GM23338 (cell line): ENCODE results near the gene UBTF. TPM values are rescaled to one million over a fixed set of nuclear protein-coding genes. Genes with fewer than 3 reads are reported as not detected.

Experiments
- ATAC-seq: fragments of 200-7000 bp; cut with Tn5 transposase; 3 replicates; pipeline ENCODE4 v1.9.1; 2020
- DNase-seq: peaks from one replicate; pipeline ENCODE4 v3.0.0-alpha.2; 2015; ENCODE audit warnings: low spot score
- H2AFZ ChIP-seq: fragments of 200-600 bp; sonication (generic); 2 replicates; pipeline ENCODE4 v1.8.0; 2016; ENCODE audit warnings: antibody characterized with exemption, mild to moderate bottlenecking, moderate library complexity
- H3F3A ChIP-seq: fragments of 200-600 bp; sonication (generic); replicated peaks from 2 replicates; pipeline ENCODE4 v1.8.0; 2017; ENCODE audit warnings: antibody characterized with exemption, mixed run types, low read depth
- H3K27ac ChIP-seq: fragments of 200-600 bp; sonication (generic); 2 replicates; pipeline ENCODE4 v1.6.1; 2016; ENCODE audit warnings: low read depth
- H3K27me3 ChIP-seq: fragments of 200-600 bp; sonication (generic); 2 replicates; pipeline ENCODE4 v1.8.0; 2016; ENCODE audit warnings: mild to moderate bottlenecking, mixed run types, moderate library complexity; ENCODE audit not compliant: insufficient read depth
- H3K36me3 ChIP-seq: fragments of 200-600 bp; sonication (generic); 2 replicates; pipeline ENCODE4 v1.8.0; 2016; ENCODE audit warnings: mild to moderate bottlenecking; ENCODE audit not compliant: insufficient read depth
- H3K4me1 ChIP-seq: fragments of 200-600 bp; sonication (generic); 2 replicates; pipeline ENCODE4 v1.8.0; 2016; ENCODE audit warnings: mild to moderate bottlenecking, moderate library complexity; ENCODE audit not compliant: insufficient read depth
- H3K4me2 ChIP-seq: fragments of 200-600 bp; sonication (generic); 2 replicates; pipeline ENCODE4 v1.7.1; 2017; ENCODE audit warnings: mixed run types
- H3K4me3 ChIP-seq: fragments of 200-600 bp; sonication (generic); 2 replicates; pipeline ENCODE4 v1.6.1; 2016; ENCODE audit warnings: mixed run types
- H3K79me2 ChIP-seq: fragments of 200-600 bp; sonication (generic); replicated peaks from 2 replicates; pipeline ENCODE4 v1.8.0; 2017; ENCODE audit warnings: mild to moderate bottlenecking; ENCODE audit not compliant: insufficient read depth
- H3K9me2 ChIP-seq: fragments of 200-600 bp; sonication (generic); 2 replicates; pipeline ENCODE4 v1.8.0; 2017; ENCODE audit not compliant: insufficient read depth
- H4K20me1 ChIP-seq: fragments of 200-600 bp; sonication (generic); replicated peaks from 2 replicates; pipeline ENCODE4 v1.8.0; 2017; ENCODE audit warnings: mild to moderate bottlenecking; ENCODE audit not compliant: insufficient read depth
- H3K27ac Mint-ChIP-seq: 2 replicates; pipeline ENCODE4 v1.8.0; 2020; ENCODE audit warnings: inconsistent platforms, mild to moderate bottlenecking, moderate library complexity, mixed read lengths
- H3K27me3 Mint-ChIP-seq: 3 replicates; pipeline ENCODE4 v1.8.0; 2022; ENCODE audit warnings: low read depth, mild to moderate bottlenecking, moderate library complexity, mixed read lengths, inconsistent platforms; ENCODE audit not compliant: insufficient read depth, poor library complexity
- H3K36me3 Mint-ChIP-seq: 3 replicates; pipeline ENCODE4 v1.8.0; 2021; ENCODE audit warnings: low read depth, mild to moderate bottlenecking, inconsistent platforms, moderate library complexity, mixed read lengths
- H3K4me1 Mint-ChIP-seq: 3 replicates; pipeline ENCODE4 v1.8.0; 2020; ENCODE audit warnings: mild to moderate bottlenecking, inconsistent platforms, mixed read lengths
- H3K4me3 Mint-ChIP-seq: 3 replicates; pipeline ENCODE4 v1.8.0; 2021; ENCODE audit warnings: moderate library complexity, mild to moderate bottlenecking, inconsistent platforms, mixed read lengths
- H3K9me3 Mint-ChIP-seq: 3 replicates; pipeline ENCODE4 v1.8.0; 2020; ENCODE audit warnings: moderate library complexity, mild to moderate bottlenecking, inconsistent platforms, mixed read lengths
- CREB1 ChIP-seq: fragments of 250-450 bp; sonication (Bioruptor Pico); IDR thresholded peaks from 2 replicates; pipeline ENCODE4 v1.5.0; 2020; ENCODE audit warnings: low read depth, mild to moderate bottlenecking, moderate library complexity
- EZH2 ChIP-seq: fragments of 200-600 bp; sonication (generic); IDR thresholded peaks from one replicate; pipeline ENCODE4 v1.8.0; 2017; ENCODE audit warnings: antibody characterized with exemption, mild to moderate bottlenecking, low read depth; ENCODE audit not compliant: unreplicated experiment
- EZH2phosphoT487 ChIP-seq: fragments of 200-600 bp; sonication (generic); IDR thresholded peaks from one replicate; pipeline ENCODE4 v1.8.1; 2018; ENCODE audit warnings: antibody characterized with exemption; ENCODE audit not compliant: unreplicated experiment
- JUNB ChIP-seq: IDR thresholded peaks from one replicate; pipeline ENCODE4 v1.6.1; 2016; ENCODE audit warnings: antibody characterized with exemption; ENCODE audit not compliant: unreplicated experiment
- NANOG ChIP-seq: IDR thresholded peaks from 2 replicates; pipeline ENCODE4 v1.6.1; 2016; ENCODE audit warnings: antibody characterized with exemption, borderline replicate concordance
- POLR2AphosphoS5 ChIP-seq: IDR thresholded peaks from 2 replicates; pipeline ENCODE4 v1.6.1; 2016; ENCODE audit warnings: antibody characterized with exemption, low read depth
- STAT1 ChIP-seq: IDR thresholded peaks from one replicate; pipeline ENCODE4 v1.6.1; 2016; ENCODE audit warnings: antibody characterized with exemption; ENCODE audit not compliant: unreplicated experiment
- ZNF114 ChIP-seq: fragments of 250-450 bp; sonication (Bioruptor Pico); IDR thresholded peaks from 2 replicates; pipeline ENCODE4 v1.5.0; 2020; ENCODE audit warnings: mild to moderate bottlenecking, moderate library complexity
- ZNF331 ChIP-seq: fragments of 250-450 bp; sonication (Bioruptor Pico); IDR thresholded peaks from 2 replicates; pipeline ENCODE4 v1.5.0; 2020; ENCODE audit warnings: low read depth, mild to moderate bottlenecking, moderate library complexity
- polyA plus RNA-seq: library from polyadenylated mRNA; unstranded; fragments of >200 nt; fragmentation: Nextera tagmentation; extraction: Ambion mirVana; gene quantifications from 2 replicates; pipeline ENCODE4 v1.2.1, GENCODE V29; 2016
- total RNA-seq: library from RNA; depleted of rRNA; stranded (reverse); fragments of >200 nt; shearing (Covaris generic); gene quantifications from 2 replicates; pipeline ENCODE4 v1.2.3, GENCODE V29; 2014
- TF ChIP-seq, protein P1 (sequence below): fragments of 250-450 bp; sonication (Bioruptor Pico); IDR thresholded peaks from 2 replicates; pipeline ENCODE4 v1.5.0; 2020; ENCODE audit warnings: mild to moderate bottlenecking, moderate library complexity
- TF ChIP-seq, protein P2 (sequence below), 2 experiments: fragments of 200-600 bp in 1 of 2; sonication (generic) in 1 of 2; conservative IDR thresholded peaks; 2 replicates each; pipeline versions ENCODE4 v1.5.1 to v1.6.1; 2016 to 2017; ENCODE audit warnings: antibody characterized with exemption in 2 of 2, low read depth in 2 of 2, mild to moderate bottlenecking in 2 of 2, moderate library complexity in 1 of 2
- TF ChIP-seq, protein P3 (sequence below): IDR thresholded peaks from one replicate; pipeline ENCODE4 v1.6.1; 2018; ENCODE audit warnings: antibody characterized with exemption; ENCODE audit not compliant: unreplicated experiment
- TF ChIP-seq, protein P4 (sequence below): IDR thresholded peaks from 2 replicates; pipeline ENCODE4 v1.6.1; 2016; ENCODE audit warnings: antibody characterized with exemption

Gene UBTF
- total and polyA plus RNA-seq, 2 experiments from 2014 or later: 29.9 to 62.2 TPM

DNA sequence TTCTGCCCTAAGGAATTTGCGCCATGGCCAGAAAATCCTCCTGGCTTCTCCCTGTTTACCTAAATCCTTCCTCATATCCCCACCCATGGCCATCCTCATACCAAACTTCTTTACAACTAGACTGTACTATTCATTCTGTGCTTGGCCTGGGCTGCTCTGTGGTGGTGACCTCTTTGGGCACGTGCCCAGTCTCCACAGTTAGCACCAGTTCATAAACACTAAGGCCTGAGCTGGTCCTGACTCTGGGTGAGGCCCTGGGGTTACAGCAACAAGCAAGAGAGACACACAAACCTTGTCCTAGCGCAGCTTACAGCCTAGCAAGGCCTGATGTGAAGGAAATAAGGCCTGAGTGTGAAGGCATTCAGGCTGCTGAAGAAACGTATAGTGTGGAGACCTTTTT is 16.7 kb downstream of the UBTF start:
- Mint-ChIP-seq H3K36me3 (peaks cover 26% of the 10 kb centered on the region), H3K4me3 (no peak overlapping the region)
- no peak overlapping the region for H3K27ac ChIP-seq

More for the DNA sequence above, 16.7 kb downstream of the UBTF start:
- no peak overlapping the region for H3K4me2 ChIP-seq
- no peak for DNase-seq
- H2AFZ ChIP-seq: no peak overlapping the region
- H3K79me2 ChIP-seq: peaks cover 11% of the 10 kb centered on the region
- peaks cover 9% of the 10 kb centered on the region; the same call in 1 of the 2 replicates for H4K20me1 ChIP-seq
- no peak overlapping the region for H3K4me3 ChIP-seq
- Mint-ChIP-seq H3K27me3 (peaks cover 15% of the 10 kb centered on the region), H3K4me1 (peaks cover 37% of the 10 kb centered on the region), H3K9me3 (no peaks in the 10 kb centered on the region), H3K27ac (no peak overlapping the region)
- peaks cover 30% of the 10 kb centered on the region for H3K4me1 ChIP-seq
- no peaks in the 10 kb centered on the region for H3K27me3 ChIP-seq
- H3K36me3 ChIP-seq: no peaks in the 10 kb centered on the region; the same call in 1 of the 2 replicates
- no peaks in the 10 kb centered on the region for H3K9me2 ChIP-seq
- peaks cover 21% of the 10 kb centered on the region for H3F3A ChIP-seq
- ATAC-seq: no peak
- no peak for TF ChIP-seq CREB1 (CRISPR knock-in tag)
- TF ChIP-seq NANOG: no peak
- TF ChIP-seq POLR2AphosphoS5: no peak
- no peak for TF ChIP-seq EZH2
- TF ChIP-seq, protein P1, sequence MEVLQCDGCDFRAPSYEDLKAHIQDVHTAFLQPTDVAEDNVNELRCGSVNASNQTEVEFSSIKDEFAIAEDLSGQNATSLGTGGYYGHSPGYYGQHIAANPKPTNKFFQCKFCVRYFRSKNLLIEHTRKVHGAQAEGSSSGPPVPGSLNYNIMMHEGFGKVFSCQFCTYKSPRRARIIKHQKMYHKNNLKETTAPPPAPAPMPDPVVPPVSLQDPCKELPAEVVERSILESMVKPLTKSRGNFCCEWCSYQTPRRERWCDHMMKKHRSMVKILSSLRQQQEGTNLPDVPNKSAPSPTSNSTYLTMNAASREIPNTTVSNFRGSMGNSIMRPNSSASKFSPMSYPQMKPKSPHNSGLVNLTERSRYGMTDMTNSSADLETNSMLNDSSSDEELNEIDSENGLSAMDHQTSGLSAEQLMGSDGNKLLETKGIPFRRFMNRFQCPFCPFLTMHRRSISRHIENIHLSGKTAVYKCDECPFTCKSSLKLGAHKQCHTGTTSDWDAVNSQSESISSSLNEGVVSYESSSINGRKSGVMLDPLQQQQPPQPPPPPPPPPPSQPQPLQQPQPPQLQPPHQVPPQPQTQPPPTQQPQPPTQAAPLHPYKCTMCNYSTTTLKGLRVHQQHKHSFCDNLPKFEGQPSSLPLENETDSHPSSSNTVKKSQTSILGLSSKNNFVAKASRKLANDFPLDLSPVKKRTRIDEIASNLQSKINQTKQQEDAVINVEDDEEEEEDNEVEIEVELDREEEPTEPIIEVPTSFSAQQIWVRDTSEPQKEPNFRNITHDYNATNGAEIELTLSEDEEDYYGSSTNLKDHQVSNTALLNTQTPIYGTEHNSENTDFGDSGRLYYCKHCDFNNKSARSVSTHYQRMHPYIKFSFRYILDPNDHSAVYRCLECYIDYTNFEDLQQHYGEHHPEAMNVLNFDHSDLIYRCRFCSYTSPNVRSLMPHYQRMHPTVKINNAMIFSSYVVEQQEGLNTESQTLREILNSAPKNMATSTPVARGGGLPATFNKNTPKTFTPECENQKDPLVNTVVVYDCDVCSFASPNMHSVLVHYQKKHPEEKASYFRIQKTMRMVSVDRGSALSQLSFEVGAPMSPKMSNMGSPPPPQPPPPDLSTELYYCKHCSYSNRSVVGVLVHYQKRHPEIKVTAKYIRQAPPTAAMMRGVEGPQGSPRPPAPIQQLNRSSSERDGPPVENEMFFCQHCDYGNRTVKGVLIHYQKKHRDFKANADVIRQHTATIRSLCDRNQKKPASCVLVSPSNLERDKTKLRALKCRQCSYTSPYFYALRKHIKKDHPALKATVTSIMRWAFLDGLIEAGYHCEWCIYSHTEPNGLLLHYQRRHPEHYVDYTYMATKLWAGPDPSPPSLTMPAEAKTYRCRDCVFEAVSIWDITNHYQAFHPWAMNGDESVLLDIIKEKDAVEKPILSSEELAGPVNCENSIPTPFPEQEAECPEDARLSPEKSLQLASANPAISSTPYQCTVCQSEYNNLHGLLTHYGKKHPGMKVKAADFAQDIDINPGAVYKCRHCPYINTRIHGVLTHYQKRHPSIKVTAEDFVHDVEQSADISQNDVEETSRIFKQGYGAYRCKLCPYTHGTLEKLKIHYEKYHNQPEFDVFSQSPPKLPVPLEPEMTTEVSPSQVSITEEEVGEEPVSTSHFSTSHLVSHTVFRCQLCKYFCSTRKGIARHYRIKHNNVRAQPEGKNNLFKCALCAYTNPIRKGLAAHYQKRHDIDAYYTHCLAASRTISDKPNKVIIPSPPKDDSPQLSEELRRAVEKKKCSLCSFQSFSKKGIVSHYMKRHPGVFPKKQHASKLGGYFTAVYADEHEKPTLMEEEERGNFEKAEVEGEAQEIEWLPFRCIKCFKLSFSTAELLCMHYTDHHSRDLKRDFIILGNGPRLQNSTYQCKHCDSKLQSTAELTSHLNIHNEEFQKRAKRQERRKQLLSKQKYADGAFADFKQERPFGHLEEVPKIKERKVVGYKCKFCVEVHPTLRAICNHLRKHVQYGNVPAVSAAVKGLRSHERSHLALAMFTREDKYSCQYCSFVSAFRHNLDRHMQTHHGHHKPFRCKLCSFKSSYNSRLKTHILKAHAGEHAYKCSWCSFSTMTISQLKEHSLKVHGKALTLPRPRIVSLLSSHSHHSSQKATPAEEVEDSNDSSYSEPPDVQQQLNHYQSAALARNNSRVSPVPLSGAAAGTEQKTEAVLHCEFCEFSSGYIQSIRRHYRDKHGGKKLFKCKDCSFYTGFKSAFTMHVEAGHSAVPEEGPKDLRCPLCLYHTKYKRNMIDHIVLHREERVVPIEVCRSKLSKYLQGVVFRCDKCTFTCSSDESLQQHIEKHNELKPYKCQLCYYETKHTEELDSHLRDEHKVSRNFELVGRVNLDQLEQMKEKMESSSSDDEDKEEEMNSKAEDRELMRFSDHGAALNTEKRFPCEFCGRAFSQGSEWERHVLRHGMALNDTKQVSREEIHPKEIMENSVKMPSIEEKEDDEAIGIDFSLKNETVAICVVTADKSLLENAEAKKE (CRISPR knock-in tag): no peak
- TF ChIP-seq, protein P2, sequence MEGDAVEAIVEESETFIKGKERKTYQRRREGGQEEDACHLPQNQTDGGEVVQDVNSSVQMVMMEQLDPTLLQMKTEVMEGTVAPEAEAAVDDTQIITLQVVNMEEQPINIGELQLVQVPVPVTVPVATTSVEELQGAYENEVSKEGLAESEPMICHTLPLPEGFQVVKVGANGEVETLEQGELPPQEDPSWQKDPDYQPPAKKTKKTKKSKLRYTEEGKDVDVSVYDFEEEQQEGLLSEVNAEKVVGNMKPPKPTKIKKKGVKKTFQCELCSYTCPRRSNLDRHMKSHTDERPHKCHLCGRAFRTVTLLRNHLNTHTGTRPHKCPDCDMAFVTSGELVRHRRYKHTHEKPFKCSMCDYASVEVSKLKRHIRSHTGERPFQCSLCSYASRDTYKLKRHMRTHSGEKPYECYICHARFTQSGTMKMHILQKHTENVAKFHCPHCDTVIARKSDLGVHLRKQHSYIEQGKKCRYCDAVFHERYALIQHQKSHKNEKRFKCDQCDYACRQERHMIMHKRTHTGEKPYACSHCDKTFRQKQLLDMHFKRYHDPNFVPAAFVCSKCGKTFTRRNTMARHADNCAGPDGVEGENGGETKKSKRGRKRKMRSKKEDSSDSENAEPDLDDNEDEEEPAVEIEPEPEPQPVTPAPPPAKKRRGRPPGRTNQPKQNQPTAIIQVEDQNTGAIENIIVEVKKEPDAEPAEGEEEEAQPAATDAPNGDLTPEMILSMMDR (conservative IDR thresholded peaks at IDR 0.05; ENCODE audit: low read depth in 2 of 2): no peak
- no peak for TF ChIP-seq ZNF114 (CRISPR knock-in tag)
- TF ChIP-seq STAT1: no peak
- TF ChIP-seq, protein P3, sequence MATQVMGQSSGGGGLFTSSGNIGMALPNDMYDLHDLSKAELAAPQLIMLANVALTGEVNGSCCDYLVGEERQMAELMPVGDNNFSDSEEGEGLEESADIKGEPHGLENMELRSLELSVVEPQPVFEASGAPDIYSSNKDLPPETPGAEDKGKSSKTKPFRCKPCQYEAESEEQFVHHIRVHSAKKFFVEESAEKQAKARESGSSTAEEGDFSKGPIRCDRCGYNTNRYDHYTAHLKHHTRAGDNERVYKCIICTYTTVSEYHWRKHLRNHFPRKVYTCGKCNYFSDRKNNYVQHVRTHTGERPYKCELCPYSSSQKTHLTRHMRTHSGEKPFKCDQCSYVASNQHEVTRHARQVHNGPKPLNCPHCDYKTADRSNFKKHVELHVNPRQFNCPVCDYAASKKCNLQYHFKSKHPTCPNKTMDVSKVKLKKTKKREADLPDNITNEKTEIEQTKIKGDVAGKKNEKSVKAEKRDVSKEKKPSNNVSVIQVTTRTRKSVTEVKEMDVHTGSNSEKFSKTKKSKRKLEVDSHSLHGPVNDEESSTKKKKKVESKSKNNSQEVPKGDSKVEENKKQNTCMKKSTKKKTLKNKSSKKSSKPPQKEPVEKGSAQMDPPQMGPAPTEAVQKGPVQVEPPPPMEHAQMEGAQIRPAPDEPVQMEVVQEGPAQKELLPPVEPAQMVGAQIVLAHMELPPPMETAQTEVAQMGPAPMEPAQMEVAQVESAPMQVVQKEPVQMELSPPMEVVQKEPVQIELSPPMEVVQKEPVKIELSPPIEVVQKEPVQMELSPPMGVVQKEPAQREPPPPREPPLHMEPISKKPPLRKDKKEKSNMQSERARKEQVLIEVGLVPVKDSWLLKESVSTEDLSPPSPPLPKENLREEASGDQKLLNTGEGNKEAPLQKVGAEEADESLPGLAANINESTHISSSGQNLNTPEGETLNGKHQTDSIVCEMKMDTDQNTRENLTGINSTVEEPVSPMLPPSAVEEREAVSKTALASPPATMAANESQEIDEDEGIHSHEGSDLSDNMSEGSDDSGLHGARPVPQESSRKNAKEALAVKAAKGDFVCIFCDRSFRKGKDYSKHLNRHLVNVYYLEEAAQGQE: no peak
- TF ChIP-seq EZH2phosphoT487: no peak
- TF ChIP-seq, protein P4, sequence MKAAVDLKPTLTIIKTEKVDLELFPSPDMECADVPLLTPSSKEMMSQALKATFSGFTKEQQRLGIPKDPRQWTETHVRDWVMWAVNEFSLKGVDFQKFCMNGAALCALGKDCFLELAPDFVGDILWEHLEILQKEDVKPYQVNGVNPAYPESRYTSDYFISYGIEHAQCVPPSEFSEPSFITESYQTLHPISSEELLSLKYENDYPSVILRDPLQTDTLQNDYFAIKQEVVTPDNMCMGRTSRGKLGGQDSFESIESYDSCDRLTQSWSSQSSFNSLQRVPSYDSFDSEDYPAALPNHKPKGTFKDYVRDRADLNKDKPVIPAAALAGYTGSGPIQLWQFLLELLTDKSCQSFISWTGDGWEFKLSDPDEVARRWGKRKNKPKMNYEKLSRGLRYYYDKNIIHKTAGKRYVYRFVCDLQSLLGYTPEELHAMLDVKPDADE: no peak
- TF ChIP-seq JUNB: no peak
- TF ChIP-seq ZNF331 (CRISPR knock-in tag): no peak
